Adipocyte (in vitro differentiated cells): Measurements from ENCODE around the gene AURKB.

Experiments used
- DNase-seq: peaks from one replicate; pipeline ENCODE4 v3.0.0-alpha.2; 2015; ENCODE audit warnings: low read depth
- H3K27me3 ChIP-seq: replicated peaks from 2 replicates; pipeline ENCODE4 v1.7.0; 2013; ENCODE audit warnings: mild to moderate bottlenecking, low read length, moderate library complexity; ENCODE audit not compliant: control insufficient read depth, insufficient read depth
- H3K36me3 ChIP-seq: 2 replicates; pipeline ENCODE4 v1.7.0; 2013; ENCODE audit warnings: low read length, mild to moderate bottlenecking, moderate library complexity; ENCODE audit not compliant: control insufficient read depth, insufficient read depth, severe bottlenecking
- H3K4me1 ChIP-seq: 2 replicates; pipeline ENCODE4 v1.7.0; 2013; ENCODE audit warnings: mild to moderate bottlenecking, low read length, moderate library complexity; ENCODE audit not compliant: control insufficient read depth, insufficient read depth
- H3K4me3 ChIP-seq: 2 replicates; pipeline ENCODE4 v1.7.0; 2013; ENCODE audit warnings: mild to moderate bottlenecking, low read length, moderate library complexity
- H3K9ac ChIP-seq: 2 replicates; pipeline ENCODE4 v1.7.0; 2013; ENCODE audit warnings: mild to moderate bottlenecking, low read length, moderate library complexity
- H3K9me3 ChIP-seq: 2 replicates; pipeline ENCODE4 v1.7.0; 2013; ENCODE audit warnings: mild to moderate bottlenecking, low read length, moderate library complexity; ENCODE audit not compliant: control insufficient read depth

AURKB gene

DNA sequence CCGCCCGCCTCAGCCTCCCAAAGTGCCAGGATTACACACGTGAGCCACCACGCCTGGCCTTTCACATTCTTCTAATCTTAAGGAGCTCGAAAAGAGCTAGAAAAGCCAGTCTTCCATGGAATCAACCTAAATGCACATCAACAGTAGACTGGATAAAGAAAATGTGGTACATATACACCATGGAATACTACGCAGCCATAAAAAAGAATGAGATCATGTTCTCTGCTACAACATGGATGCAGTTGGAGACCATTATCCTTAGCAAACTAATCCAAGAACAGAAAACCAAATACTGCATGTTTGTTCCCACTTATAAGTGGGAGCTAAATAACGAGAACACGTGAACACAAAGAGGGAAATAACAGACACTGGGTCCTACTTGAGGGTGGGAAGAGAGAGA lies 34.4 kb upstream of the AURKB start:
- DNase-seq = no peak

DNA sequence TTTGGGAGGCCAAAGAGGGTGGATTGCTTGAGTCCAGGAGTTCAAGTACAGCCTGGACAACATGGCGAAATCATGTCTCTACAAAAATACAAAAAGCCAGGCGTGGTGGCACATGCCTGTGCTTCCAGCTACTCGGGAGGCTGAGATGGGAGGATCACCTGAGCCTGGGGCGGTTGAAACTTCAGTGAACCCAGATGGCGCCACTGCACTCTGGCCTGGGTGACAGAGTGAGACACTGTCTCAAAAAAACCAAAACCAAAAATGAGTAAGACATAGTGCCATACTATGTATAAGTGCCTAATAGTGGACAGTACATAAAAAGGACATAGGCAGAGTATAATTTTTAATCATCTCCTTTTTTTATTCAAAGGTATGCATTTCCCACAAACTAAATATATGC lies 33.5 kb upstream of the AURKB start:
- Histone ChIP-seq H3K27me3 (no peaks in the 10 kb centered on the region), H3K36me3 (no peaks in the 10 kb centered on the region), H3K4me3 (no peak overlapping the region), H3K9me3 (no peaks in the 10 kb centered on the region), H3K9ac (no peak overlapping the region), H3K4me1 (no peaks in the 10 kb centered on the region)
- DNase-seq = no peak

More for the DNA sequence above, 34.4 kb upstream of the AURKB start:
- Histone ChIP-seq H3K4me1 (peaks cover 4% of the 10 kb centered on the region), H3K36me3 (no peaks in the 10 kb centered on the region), H3K9me3 (no peaks in the 10 kb centered on the region), H3K4me3 (no peak overlapping the region), H3K27me3 (no peaks in the 10 kb centered on the region), H3K9ac (no peak overlapping the region)

DNA sequence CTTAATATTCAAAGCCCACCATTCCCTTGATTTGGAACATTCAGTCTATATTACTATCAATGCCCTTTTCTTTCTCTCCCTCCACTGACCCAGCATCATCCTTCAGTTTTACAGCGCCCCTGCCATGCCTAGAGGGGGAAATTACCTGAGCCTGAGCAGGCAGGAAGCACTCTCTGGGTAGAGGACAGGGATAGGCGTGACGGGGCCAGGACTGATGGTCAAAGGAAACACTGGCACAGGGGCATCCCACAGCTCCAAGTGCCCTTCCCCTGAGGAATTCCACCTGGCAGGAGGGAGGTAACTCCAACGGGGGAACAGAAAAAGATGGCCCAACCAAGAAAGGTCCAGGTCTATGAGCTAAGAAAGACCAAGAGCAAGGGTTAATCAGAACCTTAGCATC lies 27.5 kb upstream of the AURKB start:
- Histone ChIP-seq H3K36me3 (peaks cover 41% of the 10 kb centered on the region), H3K9me3 (no peaks in the 10 kb centered on the region), H3K9ac (no peak overlapping the region), H3K4me1 (no peaks in the 10 kb centered on the region), H3K4me3 (no peak overlapping the region), H3K27me3 (no peaks in the 10 kb centered on the region)
- DNase-seq = no peak

GRCh38 chr17:8237175-8237574 lies 26.8 kb upstream of the AURKB start:
- Histone ChIP-seq H3K36me3 (peaks cover 46% of the 10 kb centered on the region), H3K4me3 (no peak overlapping the region)

GRCh38 chr17:8235676-8236075 lies 25.3 kb upstream of the AURKB start:
- DNase-seq = no peak
- Histone ChIP-seq H3K9ac (no peak overlapping the region), H3K36me3 (peaks cover 58% of the 10 kb centered on the region), H3K4me1 (no peaks in the 10 kb centered on the region), H3K27me3 (no peaks in the 10 kb centered on the region), H3K4me3 (no peak overlapping the region), H3K9me3 (no peaks in the 10 kb centered on the region)

More at GRCh38 chr17:8237175-8237574, 26.8 kb upstream of the AURKB start:
- no peaks in the 10 kb centered on the region for H3K4me1 ChIP-seq
- H3K9ac ChIP-seq = no peak overlapping the region
- no peak for DNase-seq
- H3K9me3 ChIP-seq = no peaks in the 10 kb centered on the region
- no peaks in the 10 kb centered on the region for H3K27me3 ChIP-seq

GRCh38 chr17:8234361-8235270 lies 24.2 kb upstream of the AURKB start:
- Histone ChIP-seq H3K9me3 (no peaks in the 10 kb centered on the region), H3K4me3 (no peak overlapping the region), H3K27me3 (no peaks in the 10 kb centered on the region), H3K36me3 (peaks cover 68% of the 10 kb centered on the region), H3K4me1 (no peaks in the 10 kb centered on the region), H3K9ac (no peak overlapping the region)
- DNase-seq = no peak

GRCh38 chr17:8231701-8232100 lies 21.3 kb upstream of the AURKB start:
- Histone ChIP-seq H3K9me3 (no peaks in the 10 kb centered on the region), H3K9ac (no peak overlapping the region), H3K36me3 (peaks cover 61% of the 10 kb centered on the region), H3K4me3 (no peak overlapping the region), H3K27me3 (no peaks in the 10 kb centered on the region), H3K4me1 (peaks cover 4% of the 10 kb centered on the region)
- no peak for DNase-seq

- H3K4me3 ChIP-seq = peak overlapping the region; percentile 60
- H3K36me3 ChIP-seq = peaks cover 33% of the 10 kb centered on the region
- H3K9ac ChIP-seq = peak overlapping the region; percentile 65
These were observed 16.8 kb upstream of the AURKB start for GRCh38 chr17:8227238-8227581.

GRCh38 chr17:8226536-8227237 lies 16.3 kb upstream of the AURKB start:
- peak; percentile 95 for DNase-seq
- no peaks in the 10 kb centered on the region for H3K27me3 ChIP-seq
- H3K4me1 ChIP-seq = peaks cover 17% of the 10 kb centered on the region
- H3K9ac ChIP-seq = peak overlapping the region; percentile 79
- H3K36me3 ChIP-seq = peaks cover 27% of the 10 kb centered on the region
- no peaks in the 10 kb centered on the region for H3K9me3 ChIP-seq
- peak overlapping the region; percentile 76 for H3K4me3 ChIP-seq

More at GRCh38 chr17:8227238-8227581, 16.8 kb upstream of the AURKB start:
- no peaks in the 10 kb centered on the region for H3K9me3 ChIP-seq
- no peak for DNase-seq
- H3K27me3 ChIP-seq = no peaks in the 10 kb centered on the region
- H3K4me1 ChIP-seq = peaks cover 15% of the 10 kb centered on the region

DNA sequence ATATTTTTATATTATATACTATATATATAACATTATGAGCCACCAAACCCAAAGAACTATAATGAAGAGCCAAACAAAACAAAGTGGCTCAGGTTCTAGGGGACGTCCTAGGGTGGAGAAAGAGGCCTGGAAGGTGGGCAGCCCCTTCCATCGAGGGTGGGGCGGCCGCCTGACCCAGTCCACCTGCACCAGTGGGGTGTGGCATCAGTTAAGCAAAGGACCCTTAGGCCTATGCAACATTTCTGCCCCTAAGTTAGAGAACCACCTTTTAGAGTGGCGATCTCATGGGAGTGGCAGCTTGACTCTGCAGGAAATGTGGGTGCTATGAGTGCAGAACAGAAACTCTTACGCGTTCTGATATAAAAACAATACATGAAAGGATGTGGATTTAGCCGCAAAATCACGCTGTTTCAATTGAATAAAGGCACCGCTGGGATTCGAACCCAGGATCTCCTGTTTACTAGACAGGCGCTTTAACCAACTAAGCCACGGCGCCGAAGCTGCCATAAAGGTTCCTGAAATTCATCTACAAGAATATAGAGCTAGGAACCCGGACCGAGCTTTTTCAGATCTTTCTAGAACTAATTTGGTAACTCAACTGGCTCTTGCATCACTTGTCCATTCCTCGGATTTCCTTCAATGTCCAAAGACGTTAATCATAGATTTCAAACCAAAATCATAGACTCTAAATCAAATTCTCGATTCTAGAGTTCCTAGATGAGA lies 15.6 kb upstream of the AURKB start:
- peak; percentile 91 for DNase-seq

More for the DNA sequence above, 15.6 kb upstream of the AURKB start:
- peak overlapping the region; percentile 79 for H3K9ac ChIP-seq
- H3K4me3 ChIP-seq = peak overlapping the region; percentile 76
- peaks cover 19% of the 10 kb centered on the region for H3K4me1 ChIP-seq
- peaks cover 20% of the 10 kb centered on the region for H3K36me3 ChIP-seq
- no peaks in the 10 kb centered on the region for H3K9me3 ChIP-seq
- H3K27me3 ChIP-seq = no peaks in the 10 kb centered on the region
